Superior temporal gyrus (tissue), 1 donor: ENCODE data around the gene TMEM127.

Experiments
- DNase-seq: peaks from one replicate; pipeline ENCODE4 v3.0.0-alpha.2; 2016; ENCODE audit errors: extremely low spot score

Gene TMEM127

DNA sequence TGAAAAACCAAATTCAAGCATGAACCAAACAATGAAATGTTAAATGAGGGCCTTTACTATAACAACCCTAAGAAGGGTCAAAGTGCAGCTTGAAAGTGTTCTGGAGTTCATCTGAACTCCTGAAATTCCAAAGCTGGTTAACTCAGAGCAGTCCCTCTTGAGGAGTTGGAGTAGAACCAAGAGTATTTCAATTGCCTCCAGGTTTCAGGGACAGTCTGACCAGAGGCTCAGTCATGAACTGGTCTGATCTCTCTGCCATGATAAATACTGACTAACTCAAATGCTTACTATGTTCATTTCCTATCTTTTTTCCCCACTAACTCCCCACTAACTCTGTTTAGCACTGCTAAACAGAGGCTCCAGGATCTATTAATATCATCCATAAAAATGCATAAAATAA is 59.9 kb downstream of the TMEM127 start:
- DNase-seq = peak; percentile 44

DNA sequence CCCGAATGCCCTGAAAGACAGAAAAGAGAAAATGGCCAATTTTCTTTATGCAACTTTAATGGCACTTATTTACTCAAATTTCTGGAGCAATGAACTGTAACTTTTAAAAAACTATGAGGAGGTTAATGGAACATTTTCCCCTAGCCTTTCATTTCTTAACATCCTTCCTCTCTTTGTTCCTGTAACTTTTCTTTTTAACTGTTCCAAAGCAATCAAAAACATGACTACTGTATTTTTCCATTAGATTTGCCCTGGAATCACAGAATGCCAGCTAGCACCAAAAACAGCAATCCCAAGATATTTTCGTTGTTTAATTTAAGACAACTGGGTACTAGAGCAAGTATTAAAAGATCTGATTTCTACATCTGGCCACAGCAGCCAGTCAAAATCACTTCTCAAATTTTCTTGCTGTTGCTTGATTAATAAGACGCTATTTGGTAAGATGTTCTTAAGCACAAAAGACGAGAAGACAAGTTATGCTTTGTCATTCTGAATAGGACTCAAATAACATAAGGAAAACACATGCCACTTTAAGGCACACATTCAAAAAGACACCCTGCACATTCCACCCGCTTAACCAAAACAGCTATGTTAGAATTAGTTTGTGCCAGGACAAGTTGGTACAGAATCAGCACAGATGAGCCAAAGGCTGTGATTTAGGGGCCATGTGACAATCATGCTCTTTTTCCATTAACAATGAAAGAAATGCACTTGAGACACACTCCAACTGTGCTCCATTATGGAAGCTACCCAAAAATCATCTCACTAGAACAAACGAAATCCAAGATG is 60.8 kb downstream of the TMEM127 start:
- peak; percentile 94 for DNase-seq

DNA sequence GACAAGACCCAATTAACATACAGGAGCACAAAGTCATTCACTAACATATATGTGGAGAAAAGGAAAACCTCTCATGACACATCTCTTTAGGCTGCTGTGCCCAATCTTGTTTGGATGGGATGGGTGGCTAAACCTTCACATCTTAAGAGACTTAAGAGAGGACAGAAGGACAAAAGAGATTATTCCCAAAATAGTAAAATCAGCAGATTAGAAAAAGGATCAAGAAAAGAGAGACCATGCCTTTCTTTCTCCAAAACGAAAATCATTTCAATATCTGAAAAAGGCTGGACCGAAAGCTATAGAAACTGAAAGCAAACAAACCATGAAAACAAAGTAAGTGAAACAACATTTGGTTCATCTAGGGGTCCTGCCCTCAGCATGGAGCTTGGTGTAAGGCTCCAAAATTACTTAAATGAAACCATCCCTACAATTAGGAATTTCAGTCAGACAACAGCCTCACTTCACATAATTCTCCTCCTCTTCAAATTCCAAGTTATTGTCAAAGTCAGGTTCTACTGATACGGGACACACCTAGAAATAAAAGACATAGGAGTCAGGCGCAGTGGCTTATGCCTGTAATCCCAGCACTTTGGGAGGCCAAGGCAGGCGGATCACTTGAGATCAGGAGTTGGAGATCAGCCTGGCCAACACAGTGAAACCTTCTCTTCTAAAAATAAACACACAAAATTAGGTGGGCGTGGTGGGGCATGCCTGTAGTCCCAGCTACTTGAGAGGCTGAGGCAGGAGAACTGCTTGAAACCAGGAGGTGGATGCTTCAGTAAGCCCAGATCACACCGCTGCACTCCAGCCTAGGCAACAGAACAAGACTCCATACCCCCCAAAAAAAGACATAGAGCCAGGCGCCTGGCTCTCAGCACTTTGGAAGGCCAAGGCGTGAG is 62.4 kb downstream of the TMEM127 start:
- no peak for DNase-seq

DNA sequence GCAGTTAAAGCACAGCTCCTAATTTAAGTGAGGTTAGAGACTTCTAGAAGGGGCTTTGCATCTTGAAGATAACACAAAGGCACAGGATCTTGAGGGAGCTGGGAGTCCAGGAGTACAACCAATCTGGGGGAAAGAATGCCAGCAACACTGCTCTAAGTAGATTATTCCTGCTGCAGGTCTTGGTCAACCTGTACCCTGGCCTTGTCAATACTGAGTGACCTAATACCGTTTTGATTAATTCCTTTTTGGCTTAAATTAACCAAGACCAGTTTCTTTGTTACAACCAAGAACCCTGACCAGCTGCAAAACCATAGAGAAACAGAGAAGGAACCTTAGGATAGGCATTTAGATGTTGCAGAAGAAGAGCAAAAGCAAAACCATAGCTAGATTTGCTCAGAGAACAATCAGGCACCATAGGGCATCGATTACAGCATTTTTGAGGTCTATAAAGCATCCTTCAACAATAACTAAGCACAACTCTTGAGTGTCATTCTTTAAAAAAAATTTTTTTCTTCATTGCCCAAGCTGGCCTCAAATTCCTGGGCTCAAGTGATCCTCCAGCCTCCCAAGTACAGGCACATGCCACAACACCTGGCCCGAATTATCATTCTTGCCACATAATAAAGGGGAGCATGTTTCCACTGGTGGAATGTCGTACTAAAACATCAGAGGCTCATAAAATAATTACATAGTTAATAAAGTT is 63.5 kb downstream of the TMEM127 start:
- no peak for DNase-seq

DNA sequence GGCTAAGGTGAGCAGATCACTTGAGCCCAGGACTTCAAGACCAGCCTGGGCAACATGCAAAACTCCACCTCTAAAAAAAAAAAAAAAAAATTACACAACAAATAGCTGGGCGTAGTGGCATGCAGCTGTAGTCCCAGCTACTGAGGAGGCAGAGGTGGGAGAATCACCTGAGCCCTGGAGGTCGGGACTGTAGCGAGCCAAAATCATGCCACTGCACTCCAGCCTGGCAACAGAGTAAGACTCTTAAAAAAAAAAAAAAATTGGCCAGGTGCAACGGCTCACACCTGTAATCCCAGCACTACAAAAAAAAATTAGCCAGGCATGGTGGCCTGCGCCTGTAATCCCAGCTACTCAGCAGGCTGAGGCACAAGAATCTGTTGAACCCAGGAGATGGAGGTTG is 64.5 kb downstream of the TMEM127 start:
- DNase-seq = no peak

DNA sequence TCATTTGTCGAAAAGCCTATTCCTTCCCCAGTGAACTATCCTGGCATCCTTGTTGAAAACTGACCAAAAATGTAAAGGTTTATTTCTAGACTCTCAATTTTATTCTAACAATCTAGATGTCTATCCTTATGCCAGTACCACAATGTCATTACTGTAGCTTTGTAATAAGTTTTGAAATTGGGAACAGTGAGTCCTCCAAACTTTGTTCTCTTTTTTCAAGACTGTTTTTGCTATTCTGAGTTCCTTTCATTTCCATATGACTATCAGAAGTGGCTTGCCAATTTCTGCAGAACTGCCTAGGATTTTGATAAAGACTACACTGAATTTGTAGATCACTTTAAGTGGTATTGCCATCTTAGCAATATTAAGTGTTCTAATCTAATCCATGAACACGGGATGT is 66.9 kb downstream of the TMEM127 start:
- DNase-seq = no peak
